Neural progenitor cell (in vitro differentiated cells): Measurements from ENCODE around the gene SBSN.

Experiments used
- EZH2 ChIP-seq: fragments of 200-600 bp; sonication (generic); IDR thresholded peaks from 2 replicates; pipeline ENCODE4 v1.6.1; 2017; ENCODE audit warnings: antibody characterized with exemption, mild to moderate bottlenecking, moderate library complexity
- TF ChIP-seq, protein P1 (sequence below): fragments of 200-600 bp; sonication (generic); IDR thresholded peaks from 2 replicates; pipeline ENCODE4 v1.5.1; 2017; ENCODE audit warnings: antibody characterized with exemption, mild to moderate bottlenecking

DNA sequence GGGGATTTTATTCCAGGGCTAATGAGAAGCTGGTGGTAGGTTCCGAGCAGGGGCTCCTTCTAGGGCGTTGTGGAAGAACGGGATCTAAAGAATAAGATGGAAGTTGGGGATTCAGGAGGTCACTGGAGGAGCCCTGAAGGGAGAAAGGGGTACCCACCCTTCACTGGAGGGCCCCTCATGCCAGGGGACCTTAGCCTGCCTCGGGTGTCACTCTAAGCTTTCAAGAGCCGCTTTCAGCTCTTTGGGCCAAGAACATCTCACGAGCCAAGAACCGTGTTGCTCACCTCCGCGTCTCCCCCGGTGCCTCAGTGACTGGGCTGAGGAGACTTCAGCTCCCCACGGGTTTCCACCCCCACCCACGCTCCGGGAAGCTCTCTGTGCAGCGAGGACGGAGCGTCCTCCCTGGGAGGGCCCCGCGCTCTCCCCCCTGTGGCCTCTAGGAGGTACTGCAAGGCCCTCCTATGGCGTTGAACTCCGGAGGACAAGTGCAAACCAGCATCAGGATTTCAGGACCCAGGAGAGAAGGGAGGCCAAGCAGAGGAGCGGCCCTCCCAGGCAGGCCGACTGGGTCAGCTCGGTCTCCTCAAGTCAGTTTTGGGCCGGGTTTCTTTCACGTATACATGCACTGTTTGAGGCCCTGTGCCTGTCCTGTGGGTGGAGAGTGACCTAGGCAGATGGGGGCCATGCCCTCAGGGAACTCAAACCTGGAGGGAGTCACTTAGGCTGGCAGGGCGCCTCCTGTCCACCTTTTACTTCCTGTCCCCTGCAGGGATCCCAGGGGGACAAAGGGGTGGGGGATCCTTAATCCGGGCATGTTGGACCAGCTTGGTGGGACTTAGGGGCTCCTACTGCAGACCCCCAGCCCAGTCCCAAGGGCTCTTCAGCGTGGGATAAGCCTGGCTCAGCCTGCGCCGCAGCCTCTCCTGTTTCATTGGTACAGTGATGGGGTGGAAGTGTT lies 32.7 kb downstream of the SBSN start:
- TF ChIP-seq EZH2 = no peak
- TF ChIP-seq, protein P1, sequence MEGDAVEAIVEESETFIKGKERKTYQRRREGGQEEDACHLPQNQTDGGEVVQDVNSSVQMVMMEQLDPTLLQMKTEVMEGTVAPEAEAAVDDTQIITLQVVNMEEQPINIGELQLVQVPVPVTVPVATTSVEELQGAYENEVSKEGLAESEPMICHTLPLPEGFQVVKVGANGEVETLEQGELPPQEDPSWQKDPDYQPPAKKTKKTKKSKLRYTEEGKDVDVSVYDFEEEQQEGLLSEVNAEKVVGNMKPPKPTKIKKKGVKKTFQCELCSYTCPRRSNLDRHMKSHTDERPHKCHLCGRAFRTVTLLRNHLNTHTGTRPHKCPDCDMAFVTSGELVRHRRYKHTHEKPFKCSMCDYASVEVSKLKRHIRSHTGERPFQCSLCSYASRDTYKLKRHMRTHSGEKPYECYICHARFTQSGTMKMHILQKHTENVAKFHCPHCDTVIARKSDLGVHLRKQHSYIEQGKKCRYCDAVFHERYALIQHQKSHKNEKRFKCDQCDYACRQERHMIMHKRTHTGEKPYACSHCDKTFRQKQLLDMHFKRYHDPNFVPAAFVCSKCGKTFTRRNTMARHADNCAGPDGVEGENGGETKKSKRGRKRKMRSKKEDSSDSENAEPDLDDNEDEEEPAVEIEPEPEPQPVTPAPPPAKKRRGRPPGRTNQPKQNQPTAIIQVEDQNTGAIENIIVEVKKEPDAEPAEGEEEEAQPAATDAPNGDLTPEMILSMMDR = peak; percentile 89
